Bronchial epithelial cell (primary cell): ENCODE results near the gene NOP14. TPM values are rescaled to one million over a fixed set of nuclear protein-coding genes. Genes with fewer than 3 reads are reported as not detected.
"Not testable (repeated sequence)": the region's sequence is repeated elsewhere in the genome, so short reads cannot be mapped to it uniquely, and the experiment has no call there.

ENCODE experiments used
- DNase-seq: peaks from one replicate; pipeline ENCODE4 v3.0.0-alpha.2; 2010; ENCODE audit warnings: low read depth
- FAIRE-seq: peaks from 2 replicates; lab custom pipeline; 2011; peaks lifted over from hg19 to GRCh38; lab: Jason Lieb, UNC
- H3K27me3 ChIP-seq: 2 replicates; pipeline ENCODE4 v1.5.1; 2011; ENCODE audit warnings: low read length; ENCODE audit not compliant: control insufficient read depth, insufficient read depth
- H3K36me3 ChIP-seq: 2 replicates; pipeline ENCODE4 v1.5.1; 2011; ENCODE audit warnings: low read length; ENCODE audit not compliant: control insufficient read depth, insufficient read depth
- H3K4me3 ChIP-seq: 2 replicates; pipeline ENCODE4 v1.5.1; 2011; ENCODE audit warnings: mild to moderate bottlenecking, low read depth, low read length, control low read depth
- total RNA-seq: library from RNA; depleted of rRNA; stranded (reverse); fragments of >200 nt; gene quantifications from 2 replicates; pipeline ENCODE4 v1.2.1, GENCODE V29; 2014
- TF ChIP-seq, protein P1 (sequence below): IDR thresholded peaks from 2 replicates; pipeline ENCODE4 v1.5.1; 2011; ENCODE audit warnings: mild to moderate bottlenecking, moderate library complexity, low read length, control low read depth, inconsistent platforms; ENCODE audit not compliant: insufficient read depth, severe bottlenecking

NOP14 gene
- total RNA-seq, 1 donor from 2014 or later, result 31.1 TPM

DNA sequence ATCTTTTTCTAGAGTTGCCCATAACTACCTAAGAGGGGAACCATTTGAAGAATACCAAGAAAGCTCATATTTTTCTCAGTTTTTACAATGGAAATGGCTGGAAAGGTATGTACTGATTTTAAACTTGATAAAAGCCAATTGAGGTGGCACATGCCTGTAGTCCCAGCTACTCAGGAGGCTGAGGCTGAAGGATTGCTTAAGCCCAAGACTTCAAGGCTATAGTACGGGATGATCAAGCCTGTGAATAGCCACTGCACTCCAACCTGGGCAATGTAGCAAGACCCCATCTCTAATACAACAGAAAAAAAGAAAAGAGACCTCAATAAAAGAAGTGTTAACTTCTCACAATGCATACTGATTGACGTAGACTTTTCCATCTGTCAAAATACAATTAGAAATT lies 44.5 kb upstream of the NOP14 start:
- TF ChIP-seq, protein P1, sequence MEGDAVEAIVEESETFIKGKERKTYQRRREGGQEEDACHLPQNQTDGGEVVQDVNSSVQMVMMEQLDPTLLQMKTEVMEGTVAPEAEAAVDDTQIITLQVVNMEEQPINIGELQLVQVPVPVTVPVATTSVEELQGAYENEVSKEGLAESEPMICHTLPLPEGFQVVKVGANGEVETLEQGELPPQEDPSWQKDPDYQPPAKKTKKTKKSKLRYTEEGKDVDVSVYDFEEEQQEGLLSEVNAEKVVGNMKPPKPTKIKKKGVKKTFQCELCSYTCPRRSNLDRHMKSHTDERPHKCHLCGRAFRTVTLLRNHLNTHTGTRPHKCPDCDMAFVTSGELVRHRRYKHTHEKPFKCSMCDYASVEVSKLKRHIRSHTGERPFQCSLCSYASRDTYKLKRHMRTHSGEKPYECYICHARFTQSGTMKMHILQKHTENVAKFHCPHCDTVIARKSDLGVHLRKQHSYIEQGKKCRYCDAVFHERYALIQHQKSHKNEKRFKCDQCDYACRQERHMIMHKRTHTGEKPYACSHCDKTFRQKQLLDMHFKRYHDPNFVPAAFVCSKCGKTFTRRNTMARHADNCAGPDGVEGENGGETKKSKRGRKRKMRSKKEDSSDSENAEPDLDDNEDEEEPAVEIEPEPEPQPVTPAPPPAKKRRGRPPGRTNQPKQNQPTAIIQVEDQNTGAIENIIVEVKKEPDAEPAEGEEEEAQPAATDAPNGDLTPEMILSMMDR, result no peak
- no peak for FAIRE-seq
- Histone ChIP-seq H3K36me3 (no peaks in the 10 kb centered on the region), H3K4me3 (no peak overlapping the region), H3K27me3 (no peaks in the 10 kb centered on the region)
- DNase-seq, result no peak

DNA sequence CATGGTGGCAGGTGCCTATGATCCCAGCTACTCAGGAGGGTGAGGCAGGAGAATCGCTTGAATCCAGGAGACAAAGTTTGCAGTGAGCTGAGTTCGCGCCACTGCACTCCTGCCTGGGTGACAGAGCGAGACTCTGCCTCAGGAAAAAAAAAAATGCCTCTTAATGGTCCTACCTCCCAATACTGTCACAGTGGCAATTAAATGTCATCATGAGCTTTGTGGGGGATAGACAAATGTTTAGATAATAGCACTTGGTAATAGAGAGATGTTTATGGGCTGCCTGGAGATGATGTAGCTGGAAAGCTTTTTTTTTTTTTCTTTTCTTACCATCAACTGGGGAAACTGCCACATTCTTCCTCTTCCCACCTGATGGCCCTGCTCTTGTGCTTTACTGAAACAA lies 33.2 kb upstream of the NOP14 start:
- no peak overlapping the region for H3K4me3 ChIP-seq
- TF ChIP-seq, protein P1, result no peak
- FAIRE-seq (no peak), DNase-seq (no peak)
- H3K27me3 ChIP-seq, result peaks cover 2% of the 10 kb centered on the region
- H3K36me3 ChIP-seq, result no peaks in the 10 kb centered on the region

DNA sequence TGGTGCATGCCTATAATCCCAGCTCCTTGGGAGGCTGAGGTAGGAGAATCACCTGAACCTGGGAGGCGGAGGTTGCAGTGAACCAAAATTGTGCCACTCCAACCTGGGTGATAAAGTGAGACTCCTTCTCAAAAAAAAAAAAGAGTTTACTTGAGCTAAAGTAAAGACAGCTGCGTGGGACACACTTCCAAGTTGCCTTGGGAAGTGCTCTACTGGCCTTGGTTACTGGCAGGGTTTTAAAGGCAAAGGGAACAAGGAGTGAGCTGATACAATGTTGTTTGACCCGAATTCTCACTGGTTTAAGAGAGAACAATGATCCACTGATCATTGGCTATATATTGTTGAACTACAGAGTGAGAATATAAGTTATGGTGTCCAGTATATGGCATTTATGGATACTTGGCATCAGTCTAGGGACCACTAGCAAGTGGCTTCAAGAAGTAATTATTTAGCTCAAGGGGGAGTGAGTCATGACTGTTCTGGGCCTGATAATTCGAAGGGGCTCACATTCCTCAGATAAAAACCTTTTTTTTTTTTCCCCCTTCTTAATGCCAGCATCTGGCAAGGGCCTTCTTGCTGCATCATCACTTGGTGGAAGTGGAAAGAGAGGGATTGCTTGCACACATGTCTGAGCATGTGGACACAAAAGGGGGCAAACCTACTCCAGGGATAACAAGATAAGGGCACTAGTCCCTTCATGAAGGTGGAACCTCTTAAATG lies 32.5 kb upstream of the NOP14 start:
- DNase-seq (no peak), FAIRE-seq (no peak)
- H3K36me3 ChIP-seq, result no peaks in the 10 kb centered on the region
- H3K4me3 ChIP-seq, result no peak overlapping the region
- peaks cover 2% of the 10 kb centered on the region for H3K27me3 ChIP-seq
- TF ChIP-seq, protein P1, result no peak

DNA sequence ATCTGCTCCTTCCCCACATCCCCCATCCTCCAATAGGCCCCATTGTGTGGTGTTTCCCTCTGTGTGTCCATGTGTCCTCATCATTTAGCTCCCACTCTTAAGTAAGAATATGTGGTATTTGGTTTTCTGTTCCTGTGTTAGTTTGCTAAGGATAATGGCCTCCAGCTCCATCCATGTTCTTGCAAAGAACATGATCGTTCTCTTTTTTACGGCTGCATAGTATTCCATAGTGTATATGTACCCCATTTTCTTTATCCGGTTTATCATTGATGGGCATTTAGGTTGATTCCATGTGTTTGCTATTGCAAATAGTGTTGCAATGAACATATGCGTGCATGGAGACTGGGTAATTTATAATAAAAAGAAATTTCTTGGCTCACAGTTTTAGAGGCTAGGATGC lies 31.7 kb upstream of the NOP14 start:
- Histone ChIP-seq H3K27me3 (peaks cover 2% of the 10 kb centered on the region), H3K36me3 (no peaks in the 10 kb centered on the region), H3K4me3 (no peak overlapping the region)
- TF ChIP-seq, protein P1, result no peak
- no peak for DNase-seq
- FAIRE-seq, result no peak

DNA sequence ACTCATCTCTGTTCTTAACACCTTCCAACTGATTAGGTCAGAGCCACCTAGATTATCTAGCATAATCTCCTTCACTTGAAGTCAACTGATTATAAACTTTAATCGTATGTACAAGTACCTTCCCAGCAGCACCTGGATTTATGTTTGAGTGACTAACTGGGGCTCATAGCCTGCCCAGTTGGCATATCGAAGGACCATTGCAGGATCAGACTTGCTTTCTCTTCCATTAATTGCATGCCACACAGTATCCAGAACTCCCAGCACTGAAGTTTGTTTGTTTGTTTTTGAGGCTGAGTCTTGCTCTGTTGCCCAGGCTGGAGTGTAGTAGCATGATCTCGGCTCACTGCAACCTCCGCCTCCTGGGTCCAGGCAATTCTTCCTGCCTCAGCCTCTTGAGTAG lies 28.0 kb upstream of the NOP14 start:
- H3K36me3 ChIP-seq, result no peaks in the 10 kb centered on the region
- FAIRE-seq (peak; percentile 73), DNase-seq (peak; percentile 79)
- no peaks in the 10 kb centered on the region for H3K27me3 ChIP-seq
- TF ChIP-seq, protein P1, result no peak
- no peak overlapping the region for H3K4me3 ChIP-seq

DNA sequence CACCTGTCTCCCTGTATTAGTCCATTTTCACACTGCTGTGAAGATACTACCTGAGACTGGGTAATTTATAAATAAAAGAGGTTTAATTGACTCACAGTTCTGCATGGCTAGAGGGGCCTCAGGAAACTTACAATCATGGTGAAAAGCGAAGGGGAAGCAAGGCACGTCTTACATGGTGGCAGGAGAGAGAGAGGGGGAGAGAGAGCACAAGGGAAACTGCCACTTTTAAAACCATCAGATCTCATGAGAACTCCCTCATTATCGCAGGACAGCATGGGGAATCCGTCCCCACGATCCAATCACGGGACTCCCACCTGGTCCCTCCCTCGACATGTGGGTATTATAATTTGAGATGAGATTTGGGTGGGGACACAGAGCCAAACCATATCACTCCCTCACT lies 20.5 kb upstream of the NOP14 start:
- H3K27me3 ChIP-seq, FAIRE-seq, H3K36me3 ChIP-seq, DNase-seq, H3K4me3 ChIP-seq: not testable (repeated sequence)
